Measurements from ENCODE around the gene DAAM2. TPM values are rescaled to one million over a fixed set of nuclear protein-coding genes. Genes with fewer than 3 reads are reported as not detected.

Gene DAAM2
- total and polyA plus RNA-seq, 2 of the 8 experiments (the other 6 are each of a cell fraction or from before 2014, with no cell fraction given): 1.5 to 2.9 TPM

- Histone ChIP-seq H3K4ac (replicated peaks; ENCODE audit: insufficient read length, low read depth, low read length) (no peak overlapping the region), H3K18ac (ENCODE audit: extremely low read depth, low read length) (no peak overlapping the region), H2AK5ac (ENCODE audit: low read depth, low read length) (no peak overlapping the region), H2BK120ac (replicated peaks; ENCODE audit: low read depth, low read length) (no peak overlapping the region), H3K79me2 (ENCODE audit: control insufficient read depth in 1 of 2, insufficient read depth in 2 of 2, low read length in 2 of 2) (no peaks in the 10 kb centered on the region), H3K9ac (replicated peaks in 1 of 4; ENCODE audit: extremely low read depth in 1 of 4, low read depth in 3 of 4, low read length in 3 of 4) (no peak overlapping the region), H2BK12ac (ENCODE audit: low read depth, low read length) (no peak overlapping the region), H4K5ac (ENCODE audit: insufficient read length, low read depth, low read length) (no peak overlapping the region), H2BK5ac (ENCODE audit: low read depth, low read length) (no peak overlapping the region), H3K56ac (replicated peaks; ENCODE audit: insufficient read length, low read depth, low read length) (no peak overlapping the region), H4K8ac (ENCODE audit: extremely low read depth, insufficient read depth, low read length) (no peak overlapping the region), H3K27ac (ENCODE audit: low read depth, low read length) (no peak overlapping the region), H3K9me3 (ENCODE audit: insufficient read depth in 2 of 2, low read depth in 1 of 2, low read length in 1 of 2) (no peaks in the 10 kb centered on the region), H3K79me1 (ENCODE audit: low read depth, low read length) (no peaks in the 10 kb centered on the region), H3K27me3 (replicated peaks in 1 of 4; ENCODE audit: control insufficient read depth in 3 of 4, extremely low read depth in 1 of 4, insufficient read depth in 3 of 4, low read length in 3 of 4) (no peaks in the 10 kb centered on the region), H3K23ac (ENCODE audit: insufficient read length) (no peak overlapping the region), H3K4me3 (ENCODE audit: extremely low read depth in 1 of 4, insufficient read depth in 2 of 4, low read depth in 3 of 4, low read length in 4 of 4) (no peak overlapping the region), H3K4me1 (replicated peaks in 1 of 4; ENCODE audit: control insufficient read depth in 3 of 4, insufficient read depth in 4 of 4, low read length in 3 of 4) (no peaks in the 10 kb centered on the region; a peak in 1 of 7 replicates), H3K23me2 (ENCODE audit: low read depth, low read length) (no peaks in the 10 kb centered on the region), H4K91ac (replicated peaks; ENCODE audit: insufficient read length, low read length) (no peak overlapping the region), H2BK20ac (ENCODE audit: low read length) (no peak overlapping the region), H3K36me3 (ENCODE audit: control insufficient read depth in 2 of 4, insufficient read depth in 4 of 4, low read length in 3 of 4) (no peaks in the 10 kb centered on the region), H3K14ac (ENCODE audit: insufficient read length) (no peak overlapping the region), H2BK15ac (ENCODE audit: low read length) (no peak overlapping the region), H3K4me2 (ENCODE audit: insufficient read depth in 1 of 2, low read depth in 2 of 2, low read length in 2 of 2) (no peak overlapping the region), H2AFZ (ENCODE audit: low read length) (no peak overlapping the region), H4K20me1 (replicated peaks in 1 of 2; ENCODE audit: control insufficient read depth in 1 of 2, insufficient read depth in 2 of 2, low read length in 2 of 2) (no peaks in the 10 kb centered on the region)
- FAIRE-seq (no peak), DNase-seq (ENCODE audit: low read depth in 1 of 2, low spot score in 2 of 2) (no peak)
- ChIA-PET POLR2A (ENCODE audit: partially characterized antibody) (no interaction called here), CTCF (ENCODE audit: partially characterized antibody) (interaction anchor here (1.1 to 8.9 kb wide), 5 partner anchors 9 to 491 kb away, joined by 3 to 80 read pairs (median 5); no protein-coding TSS in a partner anchor)
- 88% methylated on average over 9 of the region's 9 CpGs; no CpG with 5 or more reads in 1 of the 2 experiments for WGBS, 2 experiments (ENCODE audit: extremely low coverage in 1 of 2, insufficient coverage in 1 of 2, insufficient read length in 1 of 2, insufficient replicate concordance in 2 of 2, low coverage in 1 of 2, low lambda C conversion rate in 2 of 2, missing lambda C conversion rate in 1 of 2)
- TF ChIP-seq CHD1 (IDR thresholded peaks at IDR 0.05; ENCODE audit: low read depth, low read length) (no peak), RXRA (IDR thresholded peaks at IDR 0.05; ENCODE audit: insufficient read depth, low read depth, low read length) (no peak), SIX5 (IDR thresholded peaks at IDR 0.05; ENCODE audit: low read depth, low read length) (no peak), KDM1A (IDR thresholded peaks at IDR 0.05; ENCODE audit: borderline replicate concordance, low read length) (no peak), RBBP5 (IDR thresholded peaks at IDR 0.05; ENCODE audit: borderline replicate concordance, low read depth, low read length) (no peak), POU5F1 (IDR thresholded peaks at IDR 0.05; ENCODE audit: low read depth, low read length) (no peak), BCL11A (IDR thresholded peaks at IDR 0.05; ENCODE audit: low read depth in 2 of 2, low read length in 2 of 2) (no peak), CTBP2 (IDR thresholded peaks at IDR 0.05; ENCODE audit: borderline replicate concordance, insufficient read depth, insufficient read length, low read length) (no peak), TBP (IDR thresholded peaks at IDR 0.05; ENCODE audit: low read depth, low read length) (no peak), MAFK (IDR thresholded peaks at IDR 0.05; ENCODE audit: low read depth, low read length) (no peak), MAX (IDR thresholded peaks at IDR 0.05) (no peak), GTF2F1 (IDR thresholded peaks at IDR 0.05; ENCODE audit: borderline replicate concordance, low read depth, low read length) (no peak), ASH2L (IDR thresholded peaks at IDR 0.05; ENCODE audit: low read length) (no peak), CBX5 (IDR thresholded peaks at IDR 0.05; ENCODE audit: low read depth, low read length) (no peak), TCF12 (IDR thresholded peaks at IDR 0.05; ENCODE audit: low read depth, low read length) (no peak), POLR2AphosphoS5 (IDR thresholded peaks at IDR 0.05; ENCODE audit: low read depth, low read length) (no peak)
Measured at GRCh38 chr6:39852324-39852723, 60.1 kb downstream of the DAAM2 start.
